Mesothelial cell of epicardium (in vitro differentiated cells): ENCODE results near the gene AQR. TPM values are rescaled to one million over a fixed set of nuclear protein-coding genes. Genes with fewer than 3 reads are reported as not detected.

Source experiments
- DNase-seq, 2 experiments: peaks; one replicate each; pipeline ENCODE4 v3.0.0; 2021; ENCODE audit warnings: low spot score in 2 of 2; ENCODE audit not compliant: unreplicated experiment in 2 of 2
- H3K27ac Mint-ChIP-seq: 2 replicates; pipeline ENCODE4 v1.8.0; 2021; ENCODE audit warnings: mixed read lengths
- H3K27me3 Mint-ChIP-seq: 2 replicates; pipeline ENCODE4 v1.8.0; 2021; ENCODE audit warnings: low read depth, mixed read lengths
- H3K36me3 Mint-ChIP-seq: 2 replicates; pipeline ENCODE4 v1.8.0; 2021; ENCODE audit warnings: mixed read lengths
- H3K4me1 Mint-ChIP-seq: 2 replicates; pipeline ENCODE4 v1.8.0; 2021; ENCODE audit warnings: mixed read lengths
- H3K4me3 Mint-ChIP-seq: 2 replicates; pipeline ENCODE4 v1.8.0; 2021; ENCODE audit warnings: mild to moderate bottlenecking, moderate library complexity, mixed read lengths
- H3K9me3 Mint-ChIP-seq: 2 replicates; pipeline ENCODE4 v1.8.0; 2021; ENCODE audit warnings: mixed read lengths
- total RNA-seq: library from RNA; stranded (reverse); gene quantifications from 3 replicates; pipeline ENCODE4 v1.2.1, GENCODE V29; 2021
- TF ChIP-seq, protein P1 (sequence below): fragments of 200-600 bp; sonication (generic); IDR thresholded peaks from one replicate; pipeline ENCODE4 v1.5.0; 2021; ENCODE audit warnings: antibody characterized with exemption; ENCODE audit not compliant: unreplicated experiment

Gene AQR
- total RNA-seq, 1 donor from 2014 or later = 46.2 TPM

DNA sequence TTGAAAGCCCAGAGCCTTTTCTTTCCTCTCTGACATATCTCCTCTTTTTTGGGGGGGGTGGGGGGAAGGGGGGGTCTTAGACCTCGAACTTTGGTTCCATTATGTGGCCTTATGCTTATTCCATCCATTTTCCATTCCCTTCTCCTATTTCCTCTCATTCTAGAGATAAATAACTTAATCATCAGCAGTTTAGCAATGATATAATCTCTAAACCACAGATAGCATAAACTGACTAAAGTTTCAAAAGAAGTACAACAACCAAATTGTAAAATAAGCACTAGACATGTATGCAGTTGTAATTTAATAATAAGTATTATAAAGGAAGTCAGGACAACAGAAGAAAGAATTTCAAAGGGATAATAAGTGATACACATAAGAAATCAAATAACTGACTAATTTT, 64.5 kb downstream of the AQR start:
- H3K27ac Mint-ChIP-seq = no peak overlapping the region
- H3K9me3 Mint-ChIP-seq = no peaks in the 10 kb centered on the region
- no peak for DNase-seq
- H3K36me3 Mint-ChIP-seq = peaks cover 35% of the 10 kb centered on the region
- TF ChIP-seq, protein P1, sequence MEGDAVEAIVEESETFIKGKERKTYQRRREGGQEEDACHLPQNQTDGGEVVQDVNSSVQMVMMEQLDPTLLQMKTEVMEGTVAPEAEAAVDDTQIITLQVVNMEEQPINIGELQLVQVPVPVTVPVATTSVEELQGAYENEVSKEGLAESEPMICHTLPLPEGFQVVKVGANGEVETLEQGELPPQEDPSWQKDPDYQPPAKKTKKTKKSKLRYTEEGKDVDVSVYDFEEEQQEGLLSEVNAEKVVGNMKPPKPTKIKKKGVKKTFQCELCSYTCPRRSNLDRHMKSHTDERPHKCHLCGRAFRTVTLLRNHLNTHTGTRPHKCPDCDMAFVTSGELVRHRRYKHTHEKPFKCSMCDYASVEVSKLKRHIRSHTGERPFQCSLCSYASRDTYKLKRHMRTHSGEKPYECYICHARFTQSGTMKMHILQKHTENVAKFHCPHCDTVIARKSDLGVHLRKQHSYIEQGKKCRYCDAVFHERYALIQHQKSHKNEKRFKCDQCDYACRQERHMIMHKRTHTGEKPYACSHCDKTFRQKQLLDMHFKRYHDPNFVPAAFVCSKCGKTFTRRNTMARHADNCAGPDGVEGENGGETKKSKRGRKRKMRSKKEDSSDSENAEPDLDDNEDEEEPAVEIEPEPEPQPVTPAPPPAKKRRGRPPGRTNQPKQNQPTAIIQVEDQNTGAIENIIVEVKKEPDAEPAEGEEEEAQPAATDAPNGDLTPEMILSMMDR = no peak
- H3K4me3 Mint-ChIP-seq = no peak overlapping the region
- H3K27me3 Mint-ChIP-seq = no peaks in the 10 kb centered on the region
- peaks cover 14% of the 10 kb centered on the region for H3K4me1 Mint-ChIP-seq

DNA sequence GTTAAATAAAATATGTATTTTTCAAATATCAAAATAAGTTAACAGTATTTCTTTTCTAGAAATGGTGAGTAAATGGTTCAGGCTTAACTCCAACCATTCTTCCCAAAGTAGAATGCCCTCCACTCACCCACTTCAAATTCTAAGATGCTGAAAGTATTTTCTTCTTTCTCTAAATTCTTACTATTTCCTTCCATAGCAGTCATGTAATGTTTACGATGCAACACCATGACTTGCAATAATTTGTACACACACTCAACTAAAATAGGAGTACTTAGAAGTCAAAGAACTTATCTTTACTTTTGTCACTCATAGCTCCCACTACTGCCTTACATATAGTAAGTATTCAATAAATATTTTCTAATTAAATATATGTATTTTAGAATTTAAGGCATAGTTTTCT, 65.0 kb downstream of the AQR start:
- TF ChIP-seq, protein P1 = no peak
- no peaks in the 10 kb centered on the region for H3K27me3 Mint-ChIP-seq
- H3K4me1 Mint-ChIP-seq = peaks cover 14% of the 10 kb centered on the region
- no peak for DNase-seq
- no peaks in the 10 kb centered on the region for H3K9me3 Mint-ChIP-seq
- no peak overlapping the region for H3K4me3 Mint-ChIP-seq
- H3K27ac Mint-ChIP-seq = no peak overlapping the region
- H3K36me3 Mint-ChIP-seq = peaks cover 36% of the 10 kb centered on the region

DNA sequence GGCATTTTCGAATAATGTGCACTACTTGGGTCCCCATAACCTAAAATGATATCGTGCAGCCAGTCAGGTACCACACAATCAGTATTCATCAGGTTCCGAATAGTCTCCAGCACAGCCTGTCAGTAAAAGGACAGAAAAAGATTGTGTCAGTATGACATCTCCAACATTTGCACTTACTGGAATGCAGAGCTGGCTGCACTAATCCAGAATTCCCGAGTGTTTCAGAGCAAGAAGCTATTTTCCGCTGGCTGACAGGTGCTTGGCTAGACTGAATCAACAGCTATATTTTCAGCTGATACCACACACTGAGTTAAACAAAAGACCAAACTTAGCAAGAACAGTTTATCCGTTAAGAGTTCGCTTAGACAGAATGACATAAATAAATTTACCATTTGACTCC, 68.8 kb downstream of the AQR start:
- Mint-ChIP-seq H3K27me3 (no peaks in the 10 kb centered on the region), H3K27ac (peak overlapping the region; percentile 23), H3K4me1 (peaks cover 8% of the 10 kb centered on the region), H3K4me3 (no peak overlapping the region), H3K9me3 (peaks cover 8% of the 10 kb centered on the region), H3K36me3 (peaks cover 39% of the 10 kb centered on the region)
- DNase-seq = no peak
- TF ChIP-seq, protein P1 = no peak

DNA sequence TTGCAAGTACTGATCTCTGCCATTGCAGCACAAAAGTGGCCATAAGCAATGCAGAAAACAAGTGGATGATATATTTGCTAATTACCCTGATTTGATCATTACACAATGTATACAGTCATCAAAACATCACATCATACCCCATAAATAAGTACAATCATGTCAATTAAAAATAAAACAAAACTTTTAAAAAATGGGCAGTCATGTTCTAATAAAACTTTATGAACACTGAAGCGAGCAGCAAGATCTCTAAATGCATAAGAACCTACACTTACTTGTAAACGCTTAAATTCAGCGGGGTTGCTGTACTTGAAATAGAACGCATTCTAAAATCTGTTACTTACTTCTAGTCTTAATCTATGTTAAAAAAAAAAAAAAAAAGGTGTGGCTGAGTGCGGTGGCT, 73.4 kb downstream of the AQR start:
- Mint-ChIP-seq H3K9me3 (peaks cover 40% of the 10 kb centered on the region), H3K27ac (no peak overlapping the region), H3K36me3 (peaks cover 67% of the 10 kb centered on the region), H3K4me3 (no peak overlapping the region), H3K27me3 (no peaks in the 10 kb centered on the region), H3K4me1 (no peaks in the 10 kb centered on the region)
- no peak for DNase-seq
- TF ChIP-seq, protein P1 = no peak

DNA sequence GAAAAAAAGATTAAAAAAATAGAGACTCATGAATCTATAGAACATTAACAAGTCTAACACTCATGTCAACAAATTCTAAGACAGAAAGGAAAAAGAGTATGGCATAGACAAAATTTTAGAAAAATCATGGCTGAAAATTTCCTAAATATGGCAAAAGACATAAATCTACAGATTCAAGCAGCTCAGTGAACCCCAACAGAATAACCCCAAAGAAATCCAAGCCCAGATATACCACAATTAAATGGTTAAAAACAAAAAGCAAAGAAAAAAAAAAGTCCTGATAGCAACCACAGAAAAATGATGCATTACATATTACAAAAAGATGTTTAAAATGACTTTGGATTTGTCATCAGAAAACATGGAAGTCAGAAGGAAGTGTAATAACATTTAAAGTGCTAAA, 75.6 kb downstream of the AQR start:
- no peaks in the 10 kb centered on the region for H3K27me3 Mint-ChIP-seq

More for the DNA sequence above, 75.6 kb downstream of the AQR start:
- Mint-ChIP-seq H3K4me3 (no peak overlapping the region), H3K36me3 (peaks cover 71% of the 10 kb centered on the region), H3K27ac (no peak overlapping the region), H3K4me1 (no peaks in the 10 kb centered on the region), H3K9me3 (peaks cover 40% of the 10 kb centered on the region)
- no peak for DNase-seq
- TF ChIP-seq, protein P1 = no peak
